Endothelial cell (in vitro differentiated cells): ENCODE data around the gene GFOD2. TPM values are rescaled to one million over a fixed set of nuclear protein-coding genes. Genes with fewer than 3 reads are reported as not detected.

Source experiments
- DNase-seq: peaks from one replicate; pipeline ENCODE4 v3.0.0; 2021; ENCODE audit warnings: low spot score
- H3K27ac Mint-ChIP-seq: one replicate; pipeline ENCODE4 v1.8.0; 2021; ENCODE audit warnings: mixed read lengths, inconsistent platforms; ENCODE audit not compliant: unreplicated experiment
- H3K27me3 Mint-ChIP-seq: one replicate; pipeline ENCODE4 v1.8.0; 2021; ENCODE audit warnings: mild to moderate bottlenecking, moderate library complexity, mixed read lengths, inconsistent platforms; ENCODE audit not compliant: unreplicated experiment
- H3K36me3 Mint-ChIP-seq: one replicate; pipeline ENCODE4 v1.8.0; 2021; ENCODE audit warnings: mild to moderate bottlenecking, low read depth, mixed read lengths, inconsistent platforms; ENCODE audit not compliant: unreplicated experiment
- H3K4me1 Mint-ChIP-seq: one replicate; pipeline ENCODE4 v1.8.0; 2021; ENCODE audit warnings: mild to moderate bottlenecking, mixed read lengths, inconsistent platforms; ENCODE audit not compliant: unreplicated experiment
- H3K4me3 Mint-ChIP-seq: one replicate; pipeline ENCODE4 v1.8.0; 2021; ENCODE audit warnings: mild to moderate bottlenecking, mixed read lengths, inconsistent platforms; ENCODE audit not compliant: unreplicated experiment
- H3K9me3 Mint-ChIP-seq: one replicate; pipeline ENCODE4 v1.8.0; 2021; ENCODE audit warnings: mixed read lengths, inconsistent platforms; ENCODE audit not compliant: unreplicated experiment
- total RNA-seq: library from RNA; stranded (reverse); fragmentation: NEBNext Ultra II Directional; extraction: Animal tissue kit (Norgen Biotek cat#: 25700); gene quantifications from one replicate; pipeline ENCODE4 v1.2.1, GENCODE V29; 2021; ENCODE audit not compliant: unreplicated experiment
- TF ChIP-seq, protein P1 (sequence below): fragments of 200-600 bp; sonication (generic); IDR thresholded peaks from one replicate; pipeline ENCODE4 v1.5.0; 2021; ENCODE audit warnings: antibody characterized with exemption; ENCODE audit not compliant: unreplicated experiment

Gene GFOD2
- total RNA-seq, 1 donor from 2014 or later, result 44.2 TPM

DNA sequence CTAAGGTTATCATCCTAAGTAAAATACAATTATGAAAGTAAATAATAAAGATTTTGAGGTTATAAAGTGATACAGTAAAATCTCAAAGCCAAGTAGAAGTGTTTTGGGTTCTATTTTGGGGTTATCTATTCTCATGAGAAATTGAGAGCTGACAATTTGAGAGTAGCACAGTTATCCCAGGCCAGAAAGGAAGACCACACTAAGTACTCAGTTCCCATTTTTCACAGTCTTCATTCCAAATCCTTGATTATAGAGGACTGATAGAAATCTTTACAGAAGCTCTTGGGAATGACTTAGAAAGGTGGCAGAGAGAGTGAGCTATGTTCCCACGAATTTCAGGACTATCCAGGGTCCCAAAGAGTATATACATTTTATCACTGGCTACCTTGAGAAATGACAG, 4.6 kb downstream of the GFOD2 start:
- Mint-ChIP-seq H3K9me3 (no peaks in the 10 kb centered on the region), H3K4me1 (peaks cover 11% of the 10 kb centered on the region), H3K4me3 (no peak overlapping the region), H3K36me3 (peaks cover 5% of the 10 kb centered on the region), H3K27ac (no peak overlapping the region), H3K27me3 (peaks cover 3% of the 10 kb centered on the region)
- TF ChIP-seq, protein P1, sequence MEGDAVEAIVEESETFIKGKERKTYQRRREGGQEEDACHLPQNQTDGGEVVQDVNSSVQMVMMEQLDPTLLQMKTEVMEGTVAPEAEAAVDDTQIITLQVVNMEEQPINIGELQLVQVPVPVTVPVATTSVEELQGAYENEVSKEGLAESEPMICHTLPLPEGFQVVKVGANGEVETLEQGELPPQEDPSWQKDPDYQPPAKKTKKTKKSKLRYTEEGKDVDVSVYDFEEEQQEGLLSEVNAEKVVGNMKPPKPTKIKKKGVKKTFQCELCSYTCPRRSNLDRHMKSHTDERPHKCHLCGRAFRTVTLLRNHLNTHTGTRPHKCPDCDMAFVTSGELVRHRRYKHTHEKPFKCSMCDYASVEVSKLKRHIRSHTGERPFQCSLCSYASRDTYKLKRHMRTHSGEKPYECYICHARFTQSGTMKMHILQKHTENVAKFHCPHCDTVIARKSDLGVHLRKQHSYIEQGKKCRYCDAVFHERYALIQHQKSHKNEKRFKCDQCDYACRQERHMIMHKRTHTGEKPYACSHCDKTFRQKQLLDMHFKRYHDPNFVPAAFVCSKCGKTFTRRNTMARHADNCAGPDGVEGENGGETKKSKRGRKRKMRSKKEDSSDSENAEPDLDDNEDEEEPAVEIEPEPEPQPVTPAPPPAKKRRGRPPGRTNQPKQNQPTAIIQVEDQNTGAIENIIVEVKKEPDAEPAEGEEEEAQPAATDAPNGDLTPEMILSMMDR, result no peak
- no peak for DNase-seq

DNA sequence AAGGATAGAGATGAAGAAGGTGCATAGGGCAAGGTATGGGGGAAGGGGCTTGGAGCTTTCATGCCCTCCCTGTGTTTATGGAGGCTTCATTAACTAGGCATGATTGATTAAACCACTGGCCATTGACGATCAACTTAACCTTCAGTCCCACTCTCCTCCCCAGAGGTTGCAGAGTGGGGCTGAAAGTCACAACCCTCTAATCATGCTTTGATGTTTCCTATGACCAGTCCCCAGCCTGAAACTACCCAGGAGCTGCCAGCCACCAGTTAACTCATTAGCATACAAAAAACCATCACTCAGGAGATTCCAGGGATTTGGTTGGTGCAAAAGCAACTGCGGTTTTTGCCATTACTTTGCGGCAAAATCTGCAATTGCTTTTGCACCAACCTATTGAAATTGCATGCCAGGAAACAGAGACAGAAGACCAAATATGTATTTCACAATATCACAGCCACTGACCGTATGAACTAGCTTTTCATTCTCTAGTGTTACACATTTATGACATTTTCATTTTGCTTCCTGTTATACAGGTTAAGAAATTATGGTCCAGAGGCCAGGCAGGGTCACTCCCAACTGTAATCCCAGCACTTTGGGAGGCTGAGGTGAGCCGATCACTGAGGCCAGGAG, 5.4 kb downstream of the GFOD2 start:
- no peak overlapping the region for H3K27ac Mint-ChIP-seq
- TF ChIP-seq, protein P1, result no peak
- DNase-seq, result no peak

DNA sequence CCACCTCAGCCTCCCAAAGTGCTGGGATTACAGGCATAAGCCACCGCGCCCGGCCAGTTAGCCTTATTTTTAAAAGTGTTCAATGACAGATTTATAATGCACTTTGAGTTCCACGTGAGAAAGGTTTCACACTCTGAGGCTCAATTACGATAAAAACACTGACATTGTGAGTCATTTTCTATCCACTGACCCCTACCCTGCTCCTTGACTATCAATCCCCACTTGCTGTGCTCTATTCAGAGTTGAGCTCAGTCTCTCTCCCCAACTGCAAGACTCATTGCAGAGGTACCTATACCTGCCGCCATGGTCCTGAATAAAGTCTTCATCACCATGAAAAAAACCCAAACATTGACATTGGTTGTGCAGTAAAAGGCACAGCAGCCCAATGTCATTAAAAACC, 8.5 kb downstream of the GFOD2 start:
- peak overlapping the region; percentile 10 for H3K4me3 Mint-ChIP-seq
- no peaks in the 10 kb centered on the region for H3K4me1 Mint-ChIP-seq
- H3K36me3 Mint-ChIP-seq, result peaks cover 5% of the 10 kb centered on the region
- no peak for DNase-seq
- H3K9me3 Mint-ChIP-seq, result no peaks in the 10 kb centered on the region
- H3K27me3 Mint-ChIP-seq, result no peaks in the 10 kb centered on the region
- peak overlapping the region; percentile 26 for H3K27ac Mint-ChIP-seq
- TF ChIP-seq, protein P1, result no peak

More for the DNA sequence above, 5.4 kb downstream of the GFOD2 start:
- peaks cover 5% of the 10 kb centered on the region for H3K36me3 Mint-ChIP-seq
- peaks cover 11% of the 10 kb centered on the region for H3K4me1 Mint-ChIP-seq
- no peaks in the 10 kb centered on the region for H3K9me3 Mint-ChIP-seq
- H3K4me3 Mint-ChIP-seq, result no peak overlapping the region
- peaks cover 3% of the 10 kb centered on the region for H3K27me3 Mint-ChIP-seq

DNA sequence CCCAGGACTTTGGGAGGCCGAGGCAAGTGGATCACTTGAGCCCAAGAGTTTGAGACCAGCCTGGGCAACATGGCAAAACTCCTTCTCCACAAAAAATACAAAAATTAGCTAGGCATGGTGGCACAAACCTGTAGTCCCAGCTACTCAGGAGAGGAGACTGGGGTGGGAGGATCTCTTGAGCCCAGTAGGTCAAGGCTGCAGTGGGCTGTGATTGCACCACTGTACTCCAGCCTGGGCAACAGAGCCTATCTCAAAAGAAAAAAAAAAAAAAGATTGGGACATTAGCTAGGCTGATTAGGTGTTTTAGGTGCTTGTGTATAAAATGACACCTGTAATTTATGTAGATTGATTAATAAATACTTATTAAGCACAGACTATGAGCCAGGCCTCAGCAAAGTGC, 10.1 kb downstream of the GFOD2 start:
- TF ChIP-seq, protein P1, result no peak
- peaks cover 5% of the 10 kb centered on the region for H3K36me3 Mint-ChIP-seq
- no peaks in the 10 kb centered on the region for H3K9me3 Mint-ChIP-seq
- no peak for DNase-seq
- H3K4me3 Mint-ChIP-seq, result no peak overlapping the region
- no peaks in the 10 kb centered on the region for H3K27me3 Mint-ChIP-seq
- no peak overlapping the region for H3K27ac Mint-ChIP-seq
- no peaks in the 10 kb centered on the region for H3K4me1 Mint-ChIP-seq

DNA sequence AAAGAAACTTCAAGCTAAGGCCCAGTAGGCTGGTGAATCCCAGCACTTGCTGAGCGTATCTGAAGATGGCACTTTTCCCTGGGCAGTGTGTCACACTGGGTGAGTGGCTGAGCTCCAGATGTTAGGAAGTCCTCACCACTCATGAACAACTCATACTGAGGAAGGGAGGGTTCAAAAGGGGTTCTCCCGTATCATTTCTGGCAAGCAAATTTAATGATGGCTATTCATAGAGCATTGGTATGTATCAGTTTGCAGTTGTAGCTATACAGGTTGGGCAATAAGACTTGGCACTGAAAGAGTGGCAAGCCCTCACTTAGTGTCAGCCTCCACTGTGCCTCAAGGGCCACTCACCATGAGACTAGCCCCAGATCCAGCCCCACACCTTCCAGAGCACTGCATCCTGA, 10.7 kb downstream of the GFOD2 start:
- TF ChIP-seq, protein P1, result no peak
- no peak for DNase-seq
- no peak overlapping the region for H3K27ac Mint-ChIP-seq
- no peak overlapping the region for H3K4me3 Mint-ChIP-seq
- H3K27me3 Mint-ChIP-seq, result no peaks in the 10 kb centered on the region
- peaks cover 5% of the 10 kb centered on the region for H3K36me3 Mint-ChIP-seq
- no peaks in the 10 kb centered on the region for H3K9me3 Mint-ChIP-seq
- H3K4me1 Mint-ChIP-seq, result peaks cover 6% of the 10 kb centered on the region
